GM12891 (cell line): Measurements from ENCODE around the gene CTDSP2.

Experiments
- PAX5 ChIP-seq: IDR thresholded peaks from 2 replicates; pipeline ENCODE4 v1.6.1; 2011; ENCODE audit warnings: low read length, moderate library complexity, mild to moderate bottlenecking; ENCODE audit not compliant: insufficient read depth, severe bottlenecking
- POLR2A ChIP-seq: IDR thresholded peaks from 2 replicates; pipeline ENCODE4 v1.6.1; 2011; ENCODE audit warnings: low read depth, low read length, control low read depth
- POLR2AphosphoS5 ChIP-seq: IDR thresholded peaks from 2 replicates; pipeline ENCODE4 v1.6.1; 2011; ENCODE audit warnings: low read depth, low read length, control low read depth
- POU2F2 ChIP-seq: IDR thresholded peaks from 2 replicates; pipeline ENCODE4 v1.6.1; 2011; ENCODE audit warnings: low read depth, mild to moderate bottlenecking, control low read depth, low read length, moderate library complexity
- SPI1 ChIP-seq: IDR thresholded peaks from 2 replicates; pipeline ENCODE4 v1.6.1; 2011; ENCODE audit warnings: low read depth, low read length, control low read depth
- TAF1 ChIP-seq: IDR thresholded peaks from 2 replicates; pipeline ENCODE4 v1.6.1; 2011; ENCODE audit warnings: low read depth, low read length, control low read depth

- TF ChIP-seq POLR2AphosphoS5 (no peak), PAX5 (no peak), POLR2A (no peak), TAF1 (no peak), SPI1 (no peak), POU2F2 (no peak)
Measured at GRCh38 chr12:57775563-57776246, 70.8 kb downstream of the CTDSP2 start.
